Measurements from ENCODE around the gene SPIC. TPM values are rescaled to one million over a fixed set of nuclear protein-coding genes. Genes with fewer than 3 reads are reported as not detected.
A peak's percentile ranks its signal among the peaks of the same experiment; 100 is the strongest.

The SPIC gene
- total and polyA plus RNA-seq, 4 donors: not detected

- WGBS (ENCODE audit: insufficient coverage): no CpG with 5 or more reads among the region's 4 CpGs
- no peaks in the 10 kb centered on the region for H3K36me3 ChIP-seq (ENCODE audit: control insufficient read depth, insufficient read depth, low read length)
- DNase-seq (ENCODE audit: low read depth in 4 of 6, low spot score in 6 of 6): peak in 1 of 6 donors; percentile 50
Observed at GRCh38 chr12:101501410-101501995, 26.4 kb downstream of the SPIC start.

GRCh38 chr12:101521136-101521535, 46.0 kb downstream of the SPIC start:
- WGBS (ENCODE audit: insufficient coverage): no CpG with 5 or more reads among the region's 1 CpG
- Histone ChIP-seq H3K4me3 (ENCODE audit: low read depth, low read length) (no peak overlapping the region), H3K9me3 (ENCODE audit: control insufficient read depth, insufficient read depth, low read length) (no peaks in the 10 kb centered on the region), H3K4me1 (ENCODE audit: control insufficient read depth, insufficient read depth, low read length) (no peaks in the 10 kb centered on the region), H3K27me3 (ENCODE audit: control insufficient read depth, insufficient read depth, low read length) (no peaks in the 10 kb centered on the region), H3K27ac (ENCODE audit: low read depth, low read length) (no peak overlapping the region), H3K36me3 (ENCODE audit: control insufficient read depth, insufficient read depth, low read length) (no peaks in the 10 kb centered on the region)
- no peak for DNase-seq (ENCODE audit: low read depth in 4 of 6, low spot score in 6 of 6)

More at GRCh38 chr12:101501410-101501995, 26.4 kb downstream of the SPIC start:
- H3K4me1 ChIP-seq (ENCODE audit: control insufficient read depth, insufficient read depth, low read length): no peaks in the 10 kb centered on the region
- H3K9me3 ChIP-seq (ENCODE audit: control insufficient read depth, insufficient read depth, low read length): no peaks in the 10 kb centered on the region
- no peaks in the 10 kb centered on the region for H3K27me3 ChIP-seq (ENCODE audit: control insufficient read depth, insufficient read depth, low read length)
- no peak overlapping the region for H3K4me3 ChIP-seq (ENCODE audit: low read depth, low read length)
- H3K27ac ChIP-seq (ENCODE audit: low read depth, low read length): no peak overlapping the region

- Histone ChIP-seq H3K27ac (ENCODE audit: low read depth, low read length) (no peak overlapping the region), H3K4me1 (ENCODE audit: control insufficient read depth, insufficient read depth, low read length) (no peaks in the 10 kb centered on the region), H3K4me3 (ENCODE audit: low read depth, low read length) (no peak overlapping the region), H3K27me3 (ENCODE audit: control insufficient read depth, insufficient read depth, low read length) (no peaks in the 10 kb centered on the region), H3K9me3 (ENCODE audit: control insufficient read depth, insufficient read depth, low read length) (no peaks in the 10 kb centered on the region), H3K36me3 (ENCODE audit: control insufficient read depth, insufficient read depth, low read length) (no peaks in the 10 kb centered on the region)
- no peak for DNase-seq (ENCODE audit: low read depth in 4 of 6, low spot score in 6 of 6)
- 81% methylated on average over 10 of the region's 10 CpGs for whole genome bisulfite sequencing (ENCODE audit: insufficient coverage)
Observed at GRCh38 chr12:101527682-101528081, 52.5 kb downstream of the SPIC start.

GRCh38 chr12:101536069-101536674, 61.0 kb downstream of the SPIC start:
- no CpG with 5 or more reads among the region's 2 CpGs for WGBS (ENCODE audit: insufficient coverage)
- Histone ChIP-seq H3K27me3 (ENCODE audit: control insufficient read depth, insufficient read depth, low read length) (no peaks in the 10 kb centered on the region), H3K4me3 (ENCODE audit: low read depth, low read length) (no peak overlapping the region)

More at GRCh38 chr12:101536069-101536674, 61.0 kb downstream of the SPIC start:
- Histone ChIP-seq H3K36me3 (ENCODE audit: control insufficient read depth, insufficient read depth, low read length) (no peaks in the 10 kb centered on the region), H3K27ac (ENCODE audit: low read depth, low read length) (no peak overlapping the region), H3K9me3 (ENCODE audit: control insufficient read depth, insufficient read depth, low read length) (no peaks in the 10 kb centered on the region), H3K4me1 (ENCODE audit: control insufficient read depth, insufficient read depth, low read length) (no peaks in the 10 kb centered on the region)
- no peak for DNase-seq (ENCODE audit: low read depth in 4 of 6, low spot score in 6 of 6)

Small RNA genes within 50 kb of the gene (small RNA-seq; reads per million reads assigned to genes)
- gene RF00019 (ENCODE audit: low replicate concordance) (not detected), gene RNA5SP367 (ENCODE audit: low replicate concordance) (not detected), gene RNU5E-5P (ENCODE audit: low replicate concordance) (1.4 reads per million, percentile 85 among the genes with 10 or more reads in this experiment)

Other genes starting within 250 kb of the SPIC start
- 10 to 100 TPM; 16.1 to 18.1 TPM for gene UTP20, start 195.2 kb upstream of the SPIC start, total RNA-seq
- 1 to 10 TPM; 7.5 to 8.6 TPM for gene UTP20, start 195.2 kb upstream of the SPIC start, polyA plus RNA-seq (ENCODE audit: insufficient read length in 2 of 2)
- 100 to 1,000 TPM in 1 of 2 donors, 10 to 100 TPM in 1; 80.7 to 112 TPM for gene ARL1, start 67.6 kb upstream of the SPIC start, total RNA-seq
- 10 to 100 TPM; 64.9 to 67.9 TPM for gene ARL1, start 67.6 kb upstream of the SPIC start, polyA plus RNA-seq (ENCODE audit: insufficient read length in 2 of 2)
- gene MYBPC1, start 119.6 kb downstream of the SPIC start, total RNA-seq: 10 to 100 TPM in 1 of 2 donors, 1 to 10 TPM in 1; 5.8 to 13.8 TPM
- 1 to 10 TPM; 4.6 to 7.3 TPM for gene MYBPC1, start 119.6 kb downstream of the SPIC start, polyA plus RNA-seq (ENCODE audit: insufficient read length in 2 of 2)
- gene CHPT1, start 222.3 kb downstream of the SPIC start, total RNA-seq: 10 to 100 TPM; 48.5 to 53.1 TPM
- 10 to 100 TPM; 50.1 to 51.2 TPM for gene CHPT1, start 222.3 kb downstream of the SPIC start, polyA plus RNA-seq (ENCODE audit: insufficient read length in 2 of 2)

All from spinal cord (tissue), 10 donors.